ENCODE measurements around the gene SUN1. TPM values are rescaled to one million over a fixed set of nuclear protein-coding genes. Genes with fewer than 3 reads are reported as not detected.

The SUN1 gene
- total RNA-seq, 1 experiment from 2014 or later: 158 TPM

DNA sequence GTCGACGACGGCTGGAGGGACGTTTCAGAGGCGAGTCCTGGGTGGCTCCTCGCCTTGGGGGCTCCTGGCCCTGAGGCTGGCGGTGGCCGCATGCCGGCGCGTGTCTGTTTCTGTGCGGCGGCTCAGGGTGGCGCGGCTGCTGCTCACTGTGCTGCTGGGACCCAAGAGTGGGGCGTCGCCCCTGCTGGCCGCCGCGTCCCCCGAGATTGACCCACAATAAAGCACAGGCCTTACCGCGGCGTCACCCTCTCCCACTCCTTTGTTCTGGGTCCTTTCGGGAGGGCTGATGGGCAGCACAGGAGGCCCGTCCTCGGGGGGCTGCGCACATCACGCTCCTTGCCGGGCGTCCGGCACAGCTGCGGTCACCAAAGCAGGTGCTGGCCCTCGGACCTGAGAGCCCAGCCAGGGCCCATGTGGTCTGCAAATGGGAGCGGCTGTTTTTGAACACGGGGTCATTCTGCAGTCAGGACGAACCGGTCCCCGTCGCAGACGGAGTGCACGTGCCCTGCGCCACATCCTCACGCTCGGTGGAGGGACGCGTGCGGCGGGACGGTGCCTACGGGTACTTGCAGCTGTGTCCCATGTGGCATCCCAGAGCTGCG, 63.3 kb downstream of the SUN1 start (continued):
- TF ChIP-seq, protein P1, sequence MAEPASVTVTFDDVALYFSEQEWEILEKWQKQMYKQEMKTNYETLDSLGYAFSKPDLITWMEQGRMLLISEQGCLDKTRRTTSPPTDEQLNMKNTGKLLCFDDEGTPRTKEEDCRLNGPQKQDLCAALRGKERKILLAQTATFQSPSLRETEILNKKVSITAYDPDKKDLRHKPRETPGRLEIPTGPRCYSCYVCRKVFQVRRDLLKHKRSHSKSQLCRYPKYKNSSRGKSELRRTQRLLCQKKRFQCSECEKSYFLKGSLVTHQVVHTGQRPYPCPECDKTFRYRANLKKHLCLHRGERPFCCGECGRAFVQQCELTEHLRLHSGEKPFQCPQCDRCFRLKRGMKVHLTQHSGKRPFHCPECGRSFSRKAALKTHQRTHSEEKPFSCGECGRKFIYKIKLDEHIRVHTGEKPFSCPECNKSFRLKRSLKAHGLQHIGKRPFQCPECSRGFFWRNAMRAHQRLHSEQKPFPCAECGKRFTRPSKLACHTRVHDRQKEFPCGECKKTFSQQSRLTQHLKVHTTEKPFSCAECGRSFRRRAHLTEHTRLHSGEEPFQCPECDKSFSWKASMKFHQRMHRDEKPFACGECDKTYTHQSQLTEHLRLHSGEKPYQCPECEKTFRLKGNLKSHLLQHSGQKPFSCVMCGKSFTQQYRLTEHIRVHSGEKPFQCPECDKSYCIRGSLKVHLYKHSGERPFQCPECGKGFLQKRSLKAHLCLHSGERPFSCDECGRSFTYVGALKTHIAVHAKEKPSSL (CRISPR knock-in tag; conservative IDR thresholded peaks at IDR 0.05): no peak
- TF ChIP-seq, protein P2, sequence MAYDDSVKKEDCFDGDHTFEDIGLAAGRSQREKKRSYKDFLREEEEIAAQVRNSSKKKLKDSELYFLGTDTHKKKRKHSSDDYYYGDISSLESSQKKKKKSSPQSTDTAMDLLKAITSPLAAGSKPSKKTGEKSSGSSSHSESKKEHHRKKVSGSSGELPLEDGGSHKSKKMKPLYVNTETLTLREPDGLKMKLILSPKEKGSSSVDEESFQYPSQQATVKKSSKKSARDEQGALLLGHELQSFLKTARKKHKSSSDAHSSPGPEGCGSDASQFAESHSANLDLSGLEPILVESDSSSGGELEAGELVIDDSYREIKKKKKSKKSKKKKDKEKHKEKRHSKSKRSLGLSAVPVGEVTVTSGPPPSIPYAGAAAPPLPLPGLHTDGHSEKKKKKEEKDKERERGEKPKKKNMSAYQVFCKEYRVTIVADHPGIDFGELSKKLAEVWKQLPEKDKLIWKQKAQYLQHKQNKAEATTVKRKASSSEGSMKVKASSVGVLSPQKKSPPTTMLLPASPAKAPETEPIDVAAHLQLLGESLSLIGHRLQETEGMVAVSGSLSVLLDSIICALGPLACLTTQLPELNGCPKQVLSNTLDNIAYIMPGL (CRISPR knock-in tag; IDR thresholded peaks at IDR 0.05): no peak
- TF ChIP-seq, protein P3, sequence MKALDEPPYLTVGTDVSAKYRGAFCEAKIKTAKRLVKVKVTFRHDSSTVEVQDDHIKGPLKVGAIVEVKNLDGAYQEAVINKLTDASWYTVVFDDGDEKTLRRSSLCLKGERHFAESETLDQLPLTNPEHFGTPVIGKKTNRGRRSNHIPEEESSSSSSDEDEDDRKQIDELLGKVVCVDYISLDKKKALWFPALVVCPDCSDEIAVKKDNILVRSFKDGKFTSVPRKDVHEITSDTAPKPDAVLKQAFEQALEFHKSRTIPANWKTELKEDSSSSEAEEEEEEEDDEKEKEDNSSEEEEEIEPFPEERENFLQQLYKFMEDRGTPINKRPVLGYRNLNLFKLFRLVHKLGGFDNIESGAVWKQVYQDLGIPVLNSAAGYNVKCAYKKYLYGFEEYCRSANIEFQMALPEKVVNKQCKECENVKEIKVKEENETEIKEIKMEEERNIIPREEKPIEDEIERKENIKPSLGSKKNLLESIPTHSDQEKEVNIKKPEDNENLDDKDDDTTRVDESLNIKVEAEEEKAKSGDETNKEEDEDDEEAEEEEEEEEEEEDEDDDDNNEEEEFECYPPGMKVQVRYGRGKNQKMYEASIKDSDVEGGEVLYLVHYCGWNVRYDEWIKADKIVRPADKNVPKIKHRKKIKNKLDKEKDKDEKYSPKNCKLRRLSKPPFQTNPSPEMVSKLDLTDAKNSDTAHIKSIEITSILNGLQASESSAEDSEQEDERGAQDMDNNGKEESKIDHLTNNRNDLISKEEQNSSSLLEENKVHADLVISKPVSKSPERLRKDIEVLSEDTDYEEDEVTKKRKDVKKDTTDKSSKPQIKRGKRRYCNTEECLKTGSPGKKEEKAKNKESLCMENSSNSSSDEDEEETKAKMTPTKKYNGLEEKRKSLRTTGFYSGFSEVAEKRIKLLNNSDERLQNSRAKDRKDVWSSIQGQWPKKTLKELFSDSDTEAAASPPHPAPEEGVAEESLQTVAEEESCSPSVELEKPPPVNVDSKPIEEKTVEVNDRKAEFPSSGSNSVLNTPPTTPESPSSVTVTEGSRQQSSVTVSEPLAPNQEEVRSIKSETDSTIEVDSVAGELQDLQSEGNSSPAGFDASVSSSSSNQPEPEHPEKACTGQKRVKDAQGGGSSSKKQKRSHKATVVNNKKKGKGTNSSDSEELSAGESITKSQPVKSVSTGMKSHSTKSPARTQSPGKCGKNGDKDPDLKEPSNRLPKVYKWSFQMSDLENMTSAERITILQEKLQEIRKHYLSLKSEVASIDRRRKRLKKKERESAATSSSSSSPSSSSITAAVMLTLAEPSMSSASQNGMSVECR (CRISPR knock-in tag; IDR thresholded peaks at IDR 0.05; ENCODE audit: borderline replicate concordance): no peak
- no peak for TF ChIP-seq ESRRA (CRISPR knock-in tag; IDR thresholded peaks at IDR 0.05; ENCODE audit: borderline replicate concordance)
- TF ChIP-seq JUN (CRISPR knock-in tag; IDR thresholded peaks at IDR 0.05): no peak
- TF ChIP-seq TEAD4 (CRISPR knock-in tag; IDR thresholded peaks at IDR 0.05): no peak
- TF ChIP-seq, protein P4, sequence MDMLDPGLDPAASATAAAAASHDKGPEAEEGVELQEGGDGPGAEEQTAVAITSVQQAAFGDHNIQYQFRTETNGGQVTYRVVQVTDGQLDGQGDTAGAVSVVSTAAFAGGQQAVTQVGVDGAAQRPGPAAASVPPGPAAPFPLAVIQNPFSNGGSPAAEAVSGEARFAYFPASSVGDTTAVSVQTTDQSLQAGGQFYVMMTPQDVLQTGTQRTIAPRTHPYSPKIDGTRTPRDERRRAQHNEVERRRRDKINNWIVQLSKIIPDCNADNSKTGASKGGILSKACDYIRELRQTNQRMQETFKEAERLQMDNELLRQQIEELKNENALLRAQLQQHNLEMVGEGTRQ (CRISPR knock-in tag; IDR thresholded peaks at IDR 0.05): no peak
- no peak for TF ChIP-seq ZNF671 (CRISPR knock-in tag; IDR thresholded peaks at IDR 0.05)
- TF ChIP-seq, protein P5, sequence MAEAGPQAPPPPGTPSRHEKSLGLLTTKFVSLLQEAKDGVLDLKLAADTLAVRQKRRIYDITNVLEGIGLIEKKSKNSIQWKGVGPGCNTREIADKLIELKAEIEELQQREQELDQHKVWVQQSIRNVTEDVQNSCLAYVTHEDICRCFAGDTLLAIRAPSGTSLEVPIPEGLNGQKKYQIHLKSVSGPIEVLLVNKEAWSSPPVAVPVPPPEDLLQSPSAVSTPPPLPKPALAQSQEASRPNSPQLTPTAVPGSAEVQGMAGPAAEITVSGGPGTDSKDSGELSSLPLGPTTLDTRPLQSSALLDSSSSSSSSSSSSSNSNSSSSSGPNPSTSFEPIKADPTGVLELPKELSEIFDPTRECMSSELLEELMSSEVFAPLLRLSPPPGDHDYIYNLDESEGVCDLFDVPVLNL (CRISPR knock-in tag; IDR thresholded peaks at IDR 0.05; ENCODE audit: borderline replicate concordance, low read depth): no peak
- TF ChIP-seq, protein P6, sequence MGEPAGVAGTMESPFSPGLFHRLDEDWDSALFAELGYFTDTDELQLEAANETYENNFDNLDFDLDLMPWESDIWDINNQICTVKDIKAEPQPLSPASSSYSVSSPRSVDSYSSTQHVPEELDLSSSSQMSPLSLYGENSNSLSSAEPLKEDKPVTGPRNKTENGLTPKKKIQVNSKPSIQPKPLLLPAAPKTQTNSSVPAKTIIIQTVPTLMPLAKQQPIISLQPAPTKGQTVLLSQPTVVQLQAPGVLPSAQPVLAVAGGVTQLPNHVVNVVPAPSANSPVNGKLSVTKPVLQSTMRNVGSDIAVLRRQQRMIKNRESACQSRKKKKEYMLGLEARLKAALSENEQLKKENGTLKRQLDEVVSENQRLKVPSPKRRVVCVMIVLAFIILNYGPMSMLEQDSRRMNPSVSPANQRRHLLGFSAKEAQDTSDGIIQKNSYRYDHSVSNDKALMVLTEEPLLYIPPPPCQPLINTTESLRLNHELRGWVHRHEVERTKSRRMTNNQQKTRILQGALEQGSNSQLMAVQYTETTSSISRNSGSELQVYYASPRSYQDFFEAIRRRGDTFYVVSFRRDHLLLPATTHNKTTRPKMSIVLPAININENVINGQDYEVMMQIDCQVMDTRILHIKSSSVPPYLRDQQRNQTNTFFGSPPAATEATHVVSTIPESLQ (CRISPR knock-in tag; IDR thresholded peaks at IDR 0.05): no peak

DNA sequence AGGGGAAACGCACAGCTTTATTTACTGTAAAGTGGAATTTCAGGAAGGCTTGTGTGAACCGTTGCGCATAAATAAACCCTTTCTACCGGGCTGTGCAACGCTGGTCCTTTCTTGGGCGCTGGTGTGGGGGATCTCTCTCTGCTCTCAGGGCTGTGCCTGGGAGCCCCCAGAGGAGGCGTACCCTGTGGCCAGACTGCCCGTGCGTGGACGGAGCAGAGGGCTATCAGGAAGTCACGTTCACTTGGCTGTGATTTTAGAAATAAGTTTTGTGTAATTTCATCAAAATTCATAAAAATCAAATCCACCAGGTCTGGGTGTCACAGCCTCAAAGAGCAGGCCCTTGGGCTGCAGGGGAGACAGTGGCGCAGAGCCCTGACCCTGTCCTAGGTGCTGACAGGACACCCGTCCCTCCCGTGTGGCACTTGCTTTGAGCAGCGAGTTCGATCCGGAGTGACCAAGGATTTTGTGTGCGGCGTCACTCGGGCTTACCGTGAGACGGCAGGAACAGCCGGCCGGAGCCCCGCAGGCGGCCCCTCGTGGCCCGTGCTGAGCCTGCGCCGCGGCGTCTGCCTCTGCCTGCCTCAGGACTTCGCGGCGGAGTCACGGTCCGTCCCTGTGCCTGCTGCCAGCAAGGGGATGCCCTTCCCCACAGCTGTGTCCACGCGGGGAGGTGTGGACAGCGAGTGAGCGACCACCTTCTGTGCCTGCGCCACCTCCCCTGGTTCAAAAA, 64.2 kb downstream of the SUN1 start:
- Mint-ChIP-seq H3K4me1 (no peaks in the 10 kb centered on the region), H3K9me3 (no peaks in the 10 kb centered on the region), H3K36me3 (peaks cover 41% of the 10 kb centered on the region), H3K27ac (peak overlapping the region; percentile 53), H3K4me3 (no peak overlapping the region), H3K27me3 (ENCODE audit: low read depth) (no peaks in the 10 kb centered on the region; the same call in 1 of the 2 replicates)
- ChIA-PET POLR2A (no interaction called here), CTCF (interaction anchor here (2.2 kb wide), 1 partner anchor 23 kb away, joined by 8 read pairs; no protein-coding TSS in a partner anchor)
- DNase-seq (ENCODE audit: low spot score) (no peak), ATAC-seq (no peak)
- TF ChIP-seq SP1 (CRISPR knock-in tag; conservative IDR thresholded peaks at IDR 0.05): no peak
- no peak for TF ChIP-seq NR2C2 (CRISPR knock-in tag; IDR thresholded peaks at IDR 0.05)
